HFF-Myc (cell line): ENCODE data around the gene CNPY3.
"Not testable (repeated sequence)": the region's sequence is repeated elsewhere in the genome, so short reads cannot be mapped to it uniquely, and the experiment has no call there.

Experiments used
- DNase-seq: peaks from one replicate; pipeline ENCODE4 v3.0.0-alpha.2; 2011; ENCODE audit warnings: low read depth; ENCODE audit errors: extremely low read depth
- H3K4me3 ChIP-seq: replicated peaks from 2 replicates; pipeline ENCODE4 v1.5.1; 2011; ENCODE audit warnings: low read depth, mild to moderate bottlenecking, control low read depth, low read length
- CTCF ChIP-seq: IDR thresholded peaks from 2 replicates; pipeline ENCODE4 v1.5.1; 2012; ENCODE audit warnings: mild to moderate bottlenecking, low read depth, low read length, control low read depth; ENCODE audit errors: missing control alignments

Gene CNPY3

DNA sequence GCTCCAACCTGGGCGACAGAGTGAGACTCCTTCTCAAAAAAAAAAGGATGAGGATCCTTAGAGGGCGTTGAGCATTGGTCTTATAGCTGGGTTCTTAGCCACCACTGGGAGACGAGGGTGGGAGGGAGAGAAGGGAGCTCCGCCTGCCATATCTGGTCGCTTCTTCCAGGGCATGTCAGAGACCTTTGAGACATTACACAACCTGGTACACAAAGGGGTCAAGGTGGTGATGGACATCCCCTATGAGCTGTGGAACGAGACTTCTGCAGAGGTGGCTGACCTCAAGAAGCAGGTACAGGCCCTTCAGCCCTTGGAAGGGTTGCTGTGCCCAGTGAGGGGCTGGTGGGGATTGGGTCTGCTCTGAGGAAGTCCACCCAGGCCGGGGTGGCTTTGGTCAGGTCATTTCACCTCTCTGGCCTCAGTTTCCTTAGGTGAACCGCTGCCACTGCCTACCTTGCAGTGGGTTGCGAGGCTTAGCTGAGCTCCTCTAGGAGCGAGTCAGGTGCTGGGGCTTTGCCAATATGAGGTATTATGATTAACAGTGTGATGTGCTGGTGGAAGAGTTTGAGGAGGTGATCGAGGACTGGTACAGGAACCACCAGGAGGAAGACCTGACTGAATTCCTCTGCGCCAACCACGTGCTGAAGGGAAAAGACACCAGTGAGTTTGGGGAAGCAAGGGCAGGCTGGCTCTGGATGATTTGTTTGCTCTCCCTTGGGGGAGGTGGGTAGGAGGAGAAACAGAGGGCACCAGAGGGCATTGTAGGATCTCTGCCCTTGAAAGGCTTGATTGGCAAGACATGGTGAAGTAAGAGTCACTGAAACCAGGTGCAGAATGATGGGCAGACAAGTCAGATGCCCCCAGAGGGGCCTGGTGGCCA lies 8.5 kb downstream of the CNPY3 start:
- no peak for TF ChIP-seq CTCF
- no peak overlapping the region for H3K4me3 ChIP-seq
- DNase-seq, result no peak

DNA sequence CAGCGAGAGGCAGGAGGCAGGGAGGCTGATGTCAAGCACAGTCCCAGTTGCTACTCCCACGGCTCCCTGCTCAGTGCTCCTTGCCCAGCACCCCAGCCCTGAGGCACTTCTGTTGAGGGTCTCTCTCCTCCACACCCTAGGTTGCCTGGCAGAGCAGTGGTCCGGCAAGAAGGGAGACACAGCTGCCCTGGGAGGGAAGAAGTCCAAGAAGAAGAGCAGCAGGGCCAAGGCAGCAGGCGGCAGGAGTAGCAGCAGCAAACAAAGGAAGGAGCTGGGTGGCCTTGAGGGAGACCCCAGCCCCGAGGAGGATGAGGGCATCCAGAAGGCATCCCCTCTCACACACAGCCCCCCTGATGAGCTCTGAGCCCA lies 9.1 kb downstream of the CNPY3 start:
- TF ChIP-seq CTCF, result no peak
- DNase-seq, result no peak
- H3K4me3 ChIP-seq, result no peak overlapping the region

DNA sequence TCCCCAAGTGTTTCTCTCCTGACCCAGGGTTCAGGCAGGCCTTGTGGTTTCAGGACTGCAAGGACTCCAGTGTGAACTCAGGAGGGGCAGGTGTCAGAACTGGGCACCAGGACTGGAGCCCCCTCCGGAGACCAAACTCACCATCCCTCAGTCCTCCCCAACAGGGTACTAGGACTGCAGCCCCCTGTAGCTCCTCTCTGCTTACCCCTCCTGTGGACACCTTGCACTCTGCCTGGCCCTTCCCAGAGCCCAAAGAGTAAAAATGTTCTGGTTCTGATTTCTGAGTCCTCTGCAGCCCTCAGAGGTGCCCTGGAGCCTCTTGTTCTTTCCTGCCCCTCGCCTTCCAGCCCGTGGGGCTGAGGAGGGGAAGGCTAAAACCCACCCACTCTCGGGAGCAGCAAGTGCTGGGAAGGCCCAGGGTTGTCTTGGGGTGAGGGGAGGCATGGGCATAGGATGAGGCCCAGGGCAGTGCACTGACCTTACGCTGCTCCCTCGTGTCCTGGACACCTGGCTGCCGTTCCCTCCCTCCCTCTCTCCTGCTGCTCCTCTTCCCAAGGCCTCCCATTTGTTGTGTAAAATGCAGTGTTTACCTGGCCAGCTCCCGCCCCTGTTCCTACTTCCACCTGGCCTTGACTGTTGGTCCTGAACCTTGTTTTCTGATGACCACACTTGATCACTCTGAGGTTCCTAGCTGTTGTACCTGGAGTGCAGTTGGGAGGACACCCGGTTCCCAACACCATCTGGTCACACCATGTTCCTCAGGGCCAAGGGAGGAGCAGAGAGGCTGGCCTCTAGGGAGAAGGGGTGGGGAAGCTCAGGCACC lies 9.9 kb downstream of the CNPY3 start:
- DNase-seq, result no peak
- no peak for TF ChIP-seq CTCF
- H3K4me3 ChIP-seq, result no peak overlapping the region

DNA sequence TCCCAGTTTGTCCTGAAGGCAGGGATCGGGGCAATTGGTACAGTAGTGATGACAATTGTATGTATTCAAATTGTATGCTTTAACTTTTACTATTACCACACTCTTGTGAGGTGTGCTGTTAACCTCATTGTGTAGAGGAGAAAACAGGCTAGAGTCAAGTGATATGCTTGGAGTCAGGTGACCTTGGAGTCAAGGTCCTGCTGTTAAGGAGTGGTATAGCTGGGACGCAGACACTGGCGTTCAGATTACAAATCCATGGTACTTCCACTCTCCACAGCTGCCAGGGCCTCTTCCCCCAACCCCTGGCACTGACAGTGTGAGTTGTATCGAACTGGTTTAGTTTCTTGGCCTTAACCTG lies 10.5 kb downstream of the CNPY3 start:
- TF ChIP-seq CTCF, result no peak
- no peak overlapping the region for H3K4me3 ChIP-seq
- no peak for DNase-seq

- DNase-seq, result no peak
- no peak for TF ChIP-seq CTCF
- no peak overlapping the region for H3K4me3 ChIP-seq
These were observed 11.3 kb downstream of the CNPY3 start for GRCh38 chr6:42940493-42941045.

- not testable (repeated sequence) for DNase-seq, H3K4me3 ChIP-seq
These were observed 12.1 kb downstream of the CNPY3 start for GRCh38 chr6:42941356-42941755.

DNA sequence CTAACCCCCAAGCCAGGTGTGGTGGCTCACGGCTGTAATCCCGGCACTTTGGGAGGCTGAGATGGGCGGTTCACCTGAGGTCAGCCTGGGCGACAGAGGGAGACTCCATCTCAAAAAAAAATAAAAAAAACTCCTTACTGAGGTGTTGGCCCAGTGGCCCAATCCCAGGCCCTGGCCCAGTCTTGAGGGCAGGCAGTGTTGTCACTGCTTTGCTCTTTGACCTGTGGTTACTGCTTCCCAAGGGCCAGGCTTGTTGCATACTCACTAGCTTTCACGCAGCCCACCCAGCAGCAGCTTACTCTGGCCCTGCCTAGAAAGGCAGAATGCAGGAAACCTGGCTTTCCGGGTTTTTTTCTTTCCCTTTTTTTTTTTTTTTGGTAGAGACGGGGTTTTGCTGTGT lies 13.2 kb downstream of the CNPY3 start:
- no peak for DNase-seq
- TF ChIP-seq CTCF, result no peak
- no peak overlapping the region for H3K4me3 ChIP-seq
